Measurements from ENCODE around the gene GRK5. TPM values are rescaled to one million over a fixed set of nuclear protein-coding genes. Genes with fewer than 3 reads are reported as not detected.
"Not testable (repeated sequence)": the region's sequence is repeated elsewhere in the genome, so short reads cannot be mapped to it uniquely, and the experiment has no call there.

The GRK5 gene
- total RNA-seq, 1 donor from 2014 or later = 38.9 TPM

DNA sequence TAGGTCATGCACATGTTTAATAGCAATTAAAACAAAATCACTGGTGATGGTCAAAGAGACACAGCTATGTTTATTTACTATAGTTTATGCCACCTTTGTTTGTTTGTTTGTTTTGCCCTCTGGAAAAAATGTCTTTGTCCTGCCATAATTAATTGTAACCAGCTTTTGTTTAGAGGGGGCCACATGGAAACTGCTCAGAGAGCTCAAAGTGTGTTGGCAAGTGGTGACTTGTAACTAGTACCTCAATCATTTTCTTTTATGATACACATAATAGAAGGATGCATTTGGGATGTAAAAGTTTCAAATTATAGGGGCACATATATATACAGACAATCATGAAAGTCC lies 40.2 kb downstream of the GRK5 start:
- intact Hi-C loops (cut with micrococcal nuclease) = no loop called here

DNA sequence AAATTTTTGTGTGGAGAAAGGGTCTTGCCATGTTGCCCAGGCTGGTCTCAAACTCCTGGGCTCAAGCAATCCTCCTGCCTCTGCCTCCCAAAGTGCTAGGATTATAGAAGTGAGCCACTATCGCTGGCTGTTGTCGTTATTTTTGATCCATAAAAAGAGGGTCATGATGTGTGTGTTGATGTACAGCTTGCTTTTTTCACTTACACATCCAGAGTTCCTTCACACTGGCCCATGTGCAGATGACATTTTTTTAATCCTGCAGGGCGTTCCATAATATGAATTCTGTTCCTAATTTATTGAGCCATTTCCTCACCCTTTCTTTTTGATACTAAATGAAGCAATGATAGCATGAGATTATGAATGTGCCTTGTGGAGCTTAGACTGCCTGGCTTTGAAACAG lies 40.8 kb downstream of the GRK5 start:
- intact Hi-C loops (cut with micrococcal nuclease) = no loop called here

DNA sequence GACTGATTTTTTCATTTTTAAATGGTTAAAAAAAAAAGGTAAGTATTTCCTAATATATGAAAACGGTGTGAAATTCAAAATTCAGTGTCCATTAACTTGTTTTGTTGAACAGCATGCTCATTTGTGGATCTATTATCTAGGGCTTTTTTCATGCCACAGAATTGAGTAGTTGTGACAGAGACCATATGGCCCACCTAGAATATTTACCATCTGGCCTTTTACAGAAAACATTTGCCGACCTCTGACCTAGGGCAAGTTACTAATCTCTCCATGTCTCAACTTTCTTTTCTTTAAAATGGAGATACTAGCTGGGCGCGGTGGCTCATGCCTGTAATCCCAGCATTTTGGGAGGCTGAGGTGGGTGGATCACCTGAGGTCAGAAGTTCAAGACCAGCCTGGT lies 41.3 kb downstream of the GRK5 start:
- intact Hi-C loops (cut with micrococcal nuclease) = no loop called here

DNA sequence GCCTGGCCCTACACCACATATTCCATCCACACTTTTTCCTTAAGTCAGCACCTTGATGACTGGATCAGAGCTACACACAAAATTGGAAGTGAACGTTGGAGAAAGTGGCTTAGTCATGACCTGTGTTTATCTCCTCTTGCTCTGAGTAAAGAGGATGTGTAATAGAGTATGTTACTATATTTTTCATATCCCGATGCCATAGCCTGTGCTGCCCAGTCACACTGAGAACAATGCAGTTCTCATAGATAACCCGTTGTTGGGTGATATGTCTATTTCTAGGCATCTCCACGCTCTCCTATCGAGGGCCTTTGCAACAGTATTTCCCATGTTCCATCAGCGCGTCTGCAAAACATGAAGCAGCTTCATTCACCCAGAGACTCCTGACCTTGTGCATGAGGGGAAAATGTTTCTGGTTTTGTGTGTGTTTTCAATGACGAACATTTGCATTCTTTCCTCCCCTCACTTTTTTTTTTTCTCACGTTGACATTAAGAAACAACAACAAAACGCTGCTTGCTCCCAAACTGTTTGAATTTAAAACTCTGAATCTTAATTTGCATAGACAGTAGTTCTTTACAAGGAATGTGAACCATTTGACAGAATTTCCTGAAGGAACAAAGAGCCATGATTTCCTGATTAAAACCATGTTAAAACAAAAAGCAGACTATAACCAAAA lies 43.4 kb downstream of the GRK5 start:
- intact Hi-C loops (cut with micrococcal nuclease) = loop anchor here (5.0 kb wide), 1 partner anchor 43 kb away; the partner anchor contains the start of gene GRK5

DNA sequence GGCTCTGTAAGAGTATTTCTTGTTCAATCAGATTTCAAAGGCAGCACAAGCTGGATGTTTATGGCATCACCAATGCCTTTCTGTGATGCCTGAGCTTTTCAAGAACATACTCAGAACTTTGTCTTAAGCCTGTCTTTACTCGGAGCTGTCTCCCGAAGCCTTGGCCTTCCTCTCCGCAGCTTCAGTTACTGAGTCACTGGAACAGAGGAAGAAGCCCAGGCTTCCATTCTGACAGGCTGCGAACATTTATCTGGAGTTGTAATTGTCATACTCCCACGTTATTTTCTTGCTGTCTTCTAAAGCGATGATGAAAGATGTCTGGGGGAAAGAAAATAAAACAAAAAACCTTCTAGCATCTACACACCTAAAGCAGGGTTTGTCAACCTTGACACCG lies 43.9 kb downstream of the GRK5 start:
- intact Hi-C loops (cut with micrococcal nuclease) = loop anchor here (5.0 kb wide), 1 partner anchor 44 kb away; the partner anchor contains the start of gene GRK5

DNA sequence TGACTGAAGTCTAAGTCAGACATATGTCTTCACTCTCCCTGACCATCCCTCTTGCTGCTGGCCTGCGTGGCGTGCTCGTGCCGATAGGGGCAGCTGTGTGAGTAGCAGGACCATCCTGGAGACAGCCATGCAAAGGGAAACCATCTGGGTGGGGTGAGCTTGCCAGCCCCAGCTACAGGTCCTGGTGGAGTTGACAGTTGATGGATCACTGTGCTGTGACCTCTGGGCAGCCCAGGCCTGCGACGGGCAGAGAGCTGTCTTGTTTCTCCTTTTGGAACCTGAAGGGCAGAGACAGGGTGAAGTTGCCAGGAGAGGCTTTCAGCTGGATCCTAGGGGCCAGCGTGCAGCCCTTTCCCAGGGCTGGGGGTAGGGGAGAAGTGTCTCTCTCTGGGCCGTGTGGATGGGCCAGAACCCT lies 44.7 kb downstream of the GRK5 start:
- intact Hi-C loops (cut with micrococcal nuclease) = loop anchor here (5.0 kb wide), 1 partner anchor 45 kb away; the partner anchor contains the start of gene GRK5

DNA sequence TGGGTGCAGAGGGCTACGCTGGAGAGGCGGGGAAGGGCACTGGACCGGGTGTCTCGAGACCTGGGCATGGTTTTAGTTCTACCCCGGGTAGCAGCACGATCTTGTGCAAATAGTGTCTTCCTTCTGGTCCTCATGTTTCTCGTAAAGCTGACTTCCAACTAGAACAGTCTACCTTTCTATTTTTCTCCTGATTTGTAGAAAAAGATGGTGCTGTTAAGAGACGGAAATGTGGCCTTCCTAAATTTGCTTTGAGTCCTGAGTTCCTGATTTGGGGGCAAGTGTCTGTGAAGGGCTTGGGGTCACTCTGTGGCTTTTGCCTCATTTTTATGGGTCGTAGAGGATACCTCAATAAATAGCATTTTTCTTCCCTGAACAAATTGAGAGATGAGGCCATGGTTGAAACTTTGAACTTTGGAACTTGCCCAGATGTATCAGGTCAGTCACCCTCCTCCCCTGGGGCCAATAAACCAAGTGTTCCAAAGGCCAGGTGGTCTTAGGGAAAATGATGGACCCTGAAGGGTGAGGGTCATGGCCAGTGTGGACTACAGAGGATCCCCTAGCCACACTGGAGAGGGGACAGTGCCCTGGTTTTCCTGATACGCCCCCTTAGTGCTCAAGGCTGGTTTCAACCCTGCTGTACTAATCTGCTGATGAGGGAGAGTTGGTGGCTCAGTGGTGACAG lies 45.2 kb downstream of the GRK5 start:
- intact Hi-C loops (cut with micrococcal nuclease) = loop anchor here (5.0 kb wide), 1 partner anchor 45 kb away; the partner anchor contains the start of gene GRK5

DNA sequence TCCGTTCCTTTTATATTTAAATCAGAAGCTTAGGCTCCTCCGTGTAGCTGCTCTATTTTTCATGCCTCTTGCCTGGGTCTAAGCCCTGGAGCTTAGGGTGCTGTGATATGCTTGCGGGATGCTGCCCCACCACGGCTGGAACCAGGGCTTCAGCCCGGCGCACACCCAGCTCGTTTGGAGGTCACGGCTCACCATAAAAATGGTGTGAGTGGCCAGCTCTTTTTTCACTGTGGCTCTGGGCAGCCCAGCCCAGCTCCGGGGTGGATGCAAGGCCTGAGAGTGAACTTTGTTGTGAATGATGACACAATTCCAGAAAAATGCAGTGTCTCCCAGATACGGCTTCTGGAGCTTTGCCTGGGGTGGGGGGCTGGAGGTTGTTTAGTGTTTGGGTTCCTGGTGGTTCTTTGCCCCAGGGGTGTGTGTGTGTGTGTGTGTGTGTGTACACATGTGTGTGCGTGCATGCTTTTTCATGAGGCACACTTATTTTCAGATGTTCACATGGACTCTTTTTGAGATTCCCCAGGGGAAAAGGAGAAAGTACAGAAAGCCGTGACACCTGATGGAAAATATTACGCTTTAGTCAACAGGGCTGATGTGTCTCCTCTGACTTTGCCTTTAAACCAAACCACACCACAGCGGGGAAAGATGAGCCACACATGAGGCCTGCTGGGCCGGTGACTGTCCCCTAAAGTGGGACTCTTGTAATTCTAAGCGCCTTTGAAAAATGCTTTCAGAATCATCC lies 46.2 kb downstream of the GRK5 start:
- intact Hi-C loops (cut with micrococcal nuclease) = loop anchor here (5.0 kb wide), 1 partner anchor 46 kb away; the partner anchor contains the start of gene GRK5

DNA sequence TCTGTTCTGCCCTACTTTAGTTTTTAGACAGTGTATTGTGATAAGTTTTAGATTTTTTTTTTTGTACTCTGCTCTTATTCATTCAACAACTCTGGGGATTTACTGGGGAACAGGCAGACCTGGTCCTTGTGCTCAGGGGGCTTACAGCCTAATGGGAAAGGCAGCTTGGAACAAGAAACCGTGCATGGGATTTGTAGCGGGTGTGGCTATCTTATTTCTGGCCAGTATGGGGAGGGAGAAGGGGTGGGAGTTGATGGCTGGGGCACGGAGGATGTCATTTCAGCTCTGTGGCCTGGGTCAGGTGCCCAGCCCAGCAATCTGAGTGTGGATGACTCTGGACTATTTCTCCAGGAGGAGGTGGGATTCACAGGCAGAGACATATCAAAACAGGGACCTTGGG lies 47.0 kb downstream of the GRK5 start:
- intact Hi-C loops (cut with micrococcal nuclease) = loop anchor here (5.0 kb wide), 1 partner anchor 47 kb away; the partner anchor contains the start of gene GRK5

DNA sequence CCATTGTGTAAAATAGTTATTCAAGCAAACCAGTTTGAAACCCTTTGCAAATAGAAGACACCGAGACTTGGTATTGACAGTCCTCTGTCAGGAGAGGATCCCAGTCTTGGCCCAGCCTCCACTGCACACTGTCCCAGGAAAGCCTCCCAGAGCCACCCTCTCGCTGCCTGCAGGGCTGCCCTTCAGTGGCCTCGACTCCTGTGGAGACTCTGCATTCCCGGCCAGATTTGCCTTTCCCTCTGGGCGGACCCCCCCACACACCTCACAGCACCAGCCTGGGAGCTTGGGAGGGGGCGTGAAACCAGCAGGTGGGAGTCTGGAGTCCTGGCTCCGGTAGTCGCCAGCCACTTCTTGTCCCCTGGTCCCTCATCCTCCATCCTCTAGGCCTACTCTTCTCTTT lies 48.7 kb downstream of the GRK5 start:
- intact Hi-C loops (cut with micrococcal nuclease) = no loop called here

DNA sequence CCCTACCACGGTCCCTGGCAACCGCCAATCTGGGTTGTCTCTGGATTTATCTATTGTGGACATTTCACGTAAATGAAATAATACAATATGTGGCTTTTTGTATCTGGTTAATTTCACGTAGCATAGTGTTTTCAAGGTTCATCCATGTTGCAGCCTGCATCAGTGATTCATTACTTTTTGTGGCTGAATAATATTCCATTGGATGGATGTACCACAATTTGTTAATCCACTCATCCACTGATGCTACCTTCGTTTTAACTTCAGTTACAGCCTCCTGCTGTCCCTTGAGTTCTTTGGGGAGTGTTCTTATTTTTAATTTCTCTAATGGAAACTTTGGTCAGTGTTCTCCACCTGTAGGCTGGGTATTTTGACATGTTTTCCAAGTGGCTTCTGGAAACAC lies 49.5 kb downstream of the GRK5 start:
- intact Hi-C loops (cut with micrococcal nuclease) = no loop called here

DNA sequence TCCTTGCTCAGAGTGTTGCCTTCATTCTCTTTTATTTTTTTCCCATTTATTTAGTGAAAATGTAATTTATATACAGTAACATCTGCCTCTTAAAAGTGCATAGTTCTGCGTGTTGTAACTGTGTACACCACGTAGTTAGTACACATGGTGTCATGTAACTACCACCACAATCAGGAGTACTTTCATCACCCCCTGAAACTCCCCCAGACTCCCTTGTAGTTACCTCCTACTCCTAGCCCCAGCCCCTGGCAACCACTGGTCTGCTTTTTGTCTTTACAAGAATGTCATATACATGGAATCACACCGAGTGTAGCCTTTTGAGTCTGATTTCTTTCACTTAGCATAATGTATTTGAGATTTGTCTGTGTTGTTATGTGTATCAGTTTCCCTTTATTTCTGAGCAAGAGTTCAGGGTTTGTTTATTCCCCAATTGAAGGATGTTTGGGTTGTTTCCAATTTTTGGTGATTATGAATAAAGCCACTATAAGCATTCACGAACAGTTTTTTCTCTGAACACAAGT lies 50.6 kb downstream of the GRK5 start:
- intact Hi-C loops (cut with micrococcal nuclease) = no loop called here

DNA sequence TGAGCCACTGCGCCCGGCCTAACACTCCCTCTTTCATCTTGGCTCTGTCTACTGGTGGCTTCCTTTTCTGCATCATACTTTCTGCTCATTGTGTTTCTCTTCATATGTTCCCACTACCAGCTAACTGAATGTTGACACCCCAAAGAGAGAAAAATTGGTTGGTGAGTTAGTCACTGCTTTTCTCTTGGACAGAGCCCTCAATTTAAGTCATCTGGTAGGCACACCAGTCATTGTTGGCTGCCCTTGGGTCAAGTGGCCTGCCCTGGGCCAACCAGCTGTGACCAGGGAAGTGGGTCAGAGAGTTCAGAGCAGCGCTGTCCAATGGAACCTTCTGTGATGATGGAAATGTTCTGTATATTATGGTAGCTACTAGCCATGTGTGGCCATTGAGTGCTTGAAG lies 52.0 kb downstream of the GRK5 start:
- intact Hi-C loops (cut with micrococcal nuclease) = no loop called here

DNA sequence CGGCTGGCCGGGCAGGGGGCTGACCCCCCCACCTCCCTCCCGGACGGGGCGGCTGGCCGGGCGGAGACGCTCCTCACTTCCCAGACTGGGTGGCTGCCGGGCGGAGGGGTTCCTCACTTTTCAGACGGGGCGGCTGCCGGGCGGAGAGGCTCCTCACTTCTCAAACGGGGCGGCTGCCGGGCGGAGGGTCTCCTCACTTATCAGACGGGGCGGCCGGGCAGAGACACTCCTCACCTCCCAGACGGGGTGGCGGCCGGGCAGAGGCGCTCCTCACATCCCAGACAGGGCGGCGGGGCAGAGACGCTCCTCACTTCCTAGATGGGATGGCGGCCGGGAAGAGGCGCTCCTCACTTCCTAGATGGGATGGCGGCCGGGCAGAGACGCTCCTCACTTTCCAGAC lies 53.6 kb downstream of the GRK5 start:
- intact Hi-C loops (cut with micrococcal nuclease) = not testable (repeated sequence)

DNA sequence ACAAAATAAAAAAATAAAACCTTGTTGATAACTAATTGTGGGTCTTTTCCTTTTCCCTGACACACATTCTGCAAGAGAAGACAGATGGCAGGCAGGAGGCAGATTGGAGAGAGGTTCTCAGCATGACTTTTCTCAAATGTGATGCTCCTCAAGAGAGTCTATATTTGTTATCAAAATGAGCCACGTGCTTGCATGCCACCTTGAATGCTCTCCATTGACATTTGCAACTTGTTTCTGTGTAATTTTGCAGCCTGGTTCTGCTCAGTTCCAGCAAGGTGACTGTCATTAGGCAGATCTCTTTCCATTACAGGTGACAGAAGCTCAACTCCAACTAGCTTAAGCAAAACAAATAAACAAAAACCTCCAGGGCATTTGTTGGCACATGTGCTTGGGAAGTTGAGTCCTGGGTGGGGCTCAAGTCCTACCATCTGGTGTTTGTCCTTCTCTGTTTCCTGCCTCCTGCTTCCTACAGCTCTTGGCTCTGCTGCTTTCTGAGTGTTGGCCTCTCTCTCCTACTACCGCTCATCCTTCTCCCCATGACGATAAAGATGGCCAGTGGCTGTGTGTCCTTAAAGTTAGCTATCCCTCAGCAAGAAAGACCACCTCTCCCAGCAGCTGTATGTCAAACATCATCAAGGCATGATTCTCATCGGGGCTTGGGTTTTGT lies 56.7 kb downstream of the GRK5 start:
- intact Hi-C loops (cut with micrococcal nuclease) = no loop called here

DNA sequence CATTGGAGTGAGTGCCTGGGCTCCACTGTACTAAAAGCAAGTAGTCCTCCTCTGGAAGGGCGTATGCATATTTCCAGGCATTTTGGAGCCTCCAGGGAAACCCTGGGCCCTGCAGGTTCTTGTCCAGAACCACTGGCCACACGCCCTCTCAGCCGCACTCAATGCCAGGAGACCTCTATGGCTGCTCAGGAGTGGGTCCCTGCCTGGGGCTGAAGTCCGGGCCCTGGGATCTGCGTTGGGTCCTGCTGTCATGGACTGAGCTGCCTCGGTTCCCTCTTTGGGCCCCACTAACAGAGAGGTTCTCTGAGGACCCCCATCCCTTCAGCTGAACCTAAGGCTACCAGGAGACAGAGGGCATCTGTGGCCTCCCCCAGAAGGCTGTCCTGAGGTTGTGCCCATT lies 58.3 kb downstream of the GRK5 start:
- intact Hi-C loops (cut with micrococcal nuclease) = no loop called here

DNA sequence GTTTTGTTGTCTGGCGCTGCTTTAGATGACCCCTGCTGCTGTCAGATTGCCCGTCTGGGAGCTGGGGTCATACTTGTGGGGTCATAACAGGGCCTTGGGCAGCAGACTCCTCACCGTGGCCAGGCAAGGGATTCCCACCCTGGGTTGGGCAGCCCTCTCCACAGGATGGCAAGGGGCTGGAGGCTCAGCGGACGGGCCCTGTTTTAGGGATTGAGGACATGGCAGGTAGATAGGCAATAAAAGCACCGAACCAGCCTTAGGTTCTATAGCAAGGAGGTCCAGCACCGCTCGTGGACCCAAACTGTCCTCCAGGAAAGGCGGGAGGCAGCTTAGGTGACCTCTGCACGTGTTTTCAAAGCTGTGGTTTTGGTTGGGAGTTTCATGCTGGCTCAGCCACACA lies 60.0 kb downstream of the GRK5 start:
- intact Hi-C loops (cut with micrococcal nuclease) = no loop called here

DNA sequence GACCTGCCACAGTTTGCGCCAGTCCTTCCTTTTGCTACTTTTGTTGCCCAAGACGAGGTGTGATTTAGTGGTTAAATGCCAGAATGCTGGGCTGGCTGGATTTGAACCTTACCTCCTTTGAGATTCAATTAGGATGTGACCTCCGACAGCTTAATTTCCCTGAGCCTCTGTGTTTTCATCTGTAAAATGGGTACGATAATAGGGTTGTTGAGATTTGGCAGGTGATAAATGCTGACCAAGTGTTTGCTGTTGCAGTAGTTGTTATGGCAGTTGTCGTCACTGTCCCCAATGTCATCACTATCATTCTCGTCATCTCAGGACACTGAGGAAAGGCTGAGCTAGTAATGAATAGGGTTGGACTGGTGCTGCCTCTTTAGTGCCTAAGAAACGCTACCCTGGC lies 61.1 kb downstream of the GRK5 start:
- intact Hi-C loops (cut with micrococcal nuclease) = no loop called here

DNA sequence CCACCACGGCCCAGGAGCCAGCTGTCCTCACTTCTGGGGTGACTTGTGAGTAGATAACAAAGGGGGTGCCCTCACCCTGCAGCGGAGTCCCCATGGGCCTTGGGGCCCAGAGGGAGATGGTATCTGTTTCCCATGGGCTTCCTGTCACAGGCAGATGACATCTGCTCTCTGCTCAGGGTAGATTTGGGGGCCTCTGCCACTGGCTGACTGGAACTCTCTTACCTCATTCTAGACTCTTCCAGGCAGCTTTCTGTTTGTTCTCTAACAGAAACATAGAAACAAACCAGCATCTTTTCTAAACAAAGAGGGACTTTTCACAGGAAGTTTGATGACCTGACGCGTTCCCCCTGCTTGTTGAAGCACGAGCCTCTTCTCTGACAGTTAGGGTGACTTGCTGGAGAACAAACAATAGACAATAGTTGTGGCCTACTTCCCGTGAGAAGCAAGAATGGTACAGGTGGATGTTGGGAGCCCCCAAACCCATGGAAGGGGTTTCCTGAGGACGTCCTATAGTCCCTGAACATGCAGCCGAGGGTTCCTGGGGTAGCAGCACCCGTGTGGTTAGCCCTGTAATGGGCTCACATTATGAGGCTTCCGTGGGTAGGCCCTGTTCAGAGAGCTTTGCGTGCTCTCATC lies 61.6 kb downstream of the GRK5 start:
- intact Hi-C loops (cut with micrococcal nuclease) = loop anchor here (1.0 kb wide), 6 partner anchors 16 to 91 kb away; partner anchors contain the start of genes GRK5 and PRDX3

DNA sequence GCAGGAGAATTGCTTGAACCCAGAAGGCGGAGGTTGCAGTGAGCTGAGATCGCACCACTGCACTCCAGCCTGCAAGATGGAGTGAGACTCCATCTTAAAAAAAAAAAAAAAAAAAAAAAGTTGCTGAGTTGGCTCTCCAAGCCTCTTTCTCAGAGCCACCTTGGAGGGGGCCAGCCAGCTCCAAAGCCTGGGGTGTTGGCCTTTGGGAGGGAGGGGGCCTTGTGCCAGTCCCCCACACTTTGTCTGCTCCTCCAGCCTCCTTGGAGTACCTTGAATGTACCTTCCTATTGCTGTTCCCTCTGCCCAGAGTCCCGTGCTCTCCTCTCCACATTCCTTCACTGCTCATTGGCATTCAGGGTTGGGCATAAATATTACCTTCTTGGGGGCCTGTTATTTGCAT lies 62.4 kb downstream of the GRK5 start:
- intact Hi-C loops (cut with micrococcal nuclease) = loop anchor here (1.0 kb wide), 6 partner anchors 16 to 91 kb away; partner anchors contain the start of genes GRK5 and PRDX3
